ENCODE data around the gene NPHP4. TPM values are rescaled to one million over a fixed set of nuclear protein-coding genes. Genes with fewer than 3 reads are reported as not detected.

NPHP4 gene
- total RNA-seq, 1 experiment from 2014 or later, result 18.8 TPM

DNA sequence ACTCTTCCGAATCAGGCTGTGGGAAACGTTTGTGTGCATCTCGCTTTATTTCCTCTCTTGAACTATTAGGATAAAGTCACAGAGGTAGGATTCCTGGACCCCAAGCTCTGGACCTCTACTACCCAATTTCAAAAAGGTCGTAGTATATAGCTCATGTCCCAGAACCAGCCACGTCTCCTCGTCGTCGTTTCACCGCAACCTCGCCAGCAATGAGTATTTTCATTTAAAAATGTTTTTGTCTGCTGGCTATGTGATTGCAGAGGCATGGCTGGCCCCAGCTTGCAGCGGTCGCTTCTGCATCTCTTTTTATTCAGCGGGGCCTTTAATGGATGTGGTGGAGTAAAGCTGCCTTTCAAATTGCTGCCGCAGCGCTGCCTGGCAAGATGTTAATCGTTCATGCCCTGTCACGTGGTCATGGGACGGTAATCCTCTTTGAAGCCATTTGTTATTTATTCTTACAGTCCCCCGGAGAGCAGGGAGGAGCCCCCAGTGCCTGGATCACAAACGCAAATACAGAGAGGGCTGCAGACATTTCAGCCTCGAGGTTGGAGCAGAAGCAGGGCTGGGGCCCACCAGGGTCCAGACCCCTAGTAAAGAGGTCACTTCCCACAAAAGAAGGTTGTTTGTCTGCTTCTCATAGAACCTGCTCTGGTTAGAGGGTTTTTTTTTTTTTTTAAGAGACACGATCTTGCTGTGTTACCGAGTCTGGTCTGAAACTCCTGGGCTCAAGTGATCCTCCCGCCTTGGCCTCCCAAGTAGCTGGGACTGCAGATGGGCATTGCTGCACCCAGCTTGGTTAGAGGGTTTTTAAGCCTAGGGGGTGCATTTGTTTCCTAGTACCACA lies 11.6 kb upstream of the NPHP4 start:
- H3K4me1 ChIP-seq (ENCODE audit: insufficient read depth, low read length), result no peaks in the 10 kb centered on the region
- no peak overlapping the region for H3K9ac ChIP-seq (ENCODE audit: low read length)
- DNase-seq (no peak), ATAC-seq (no peak)
- no peaks in the 10 kb centered on the region for H3K9me3 ChIP-seq (ENCODE audit: low read length)
- no peaks in the 10 kb centered on the region for H3K79me2 ChIP-seq (ENCODE audit: low read length)
- TF ChIP-seq EZH2phosphoT487 (IDR thresholded peaks at IDR 0.05; ENCODE audit: borderline replicate concordance, low read length), result no peak
- H2AFZ ChIP-seq (ENCODE audit: low read length), result no peak overlapping the region
- ChIA-PET POLR2A (ENCODE audit: unreplicated experiment) (no interaction called here), CTCF (no interaction called here)
- H3F3A ChIP-seq (ENCODE audit: low read length, unreplicated experiment), result no peaks in the 10 kb centered on the region
- H4K20me1 ChIP-seq (ENCODE audit: low read length), result 0 out of 2 replicates have a peak, but pooled peaks cover 3% of the 10 kb centered on the region
- no TSS peak for BruUV-seq (replicated peaks)
- H3K9me2 ChIP-seq (replicated peaks; ENCODE audit: low read length), result no peaks in the 10 kb centered on the region
- H3K4me2 ChIP-seq (ENCODE audit: low read length), result no peak overlapping the region
- H3K4me3 ChIP-seq (ENCODE audit: low read length), result no peak overlapping the region
- intact Hi-C loops (cut with micrococcal nuclease), result no loop called here
- H3K27ac ChIP-seq (ENCODE audit: low read length), result no peak overlapping the region
- H3K27me3 ChIP-seq (ENCODE audit: low read length), result no peaks in the 10 kb centered on the region
- no peaks in the 10 kb centered on the region for H3K36me3 ChIP-seq (ENCODE audit: low read depth, low read length)

DNA sequence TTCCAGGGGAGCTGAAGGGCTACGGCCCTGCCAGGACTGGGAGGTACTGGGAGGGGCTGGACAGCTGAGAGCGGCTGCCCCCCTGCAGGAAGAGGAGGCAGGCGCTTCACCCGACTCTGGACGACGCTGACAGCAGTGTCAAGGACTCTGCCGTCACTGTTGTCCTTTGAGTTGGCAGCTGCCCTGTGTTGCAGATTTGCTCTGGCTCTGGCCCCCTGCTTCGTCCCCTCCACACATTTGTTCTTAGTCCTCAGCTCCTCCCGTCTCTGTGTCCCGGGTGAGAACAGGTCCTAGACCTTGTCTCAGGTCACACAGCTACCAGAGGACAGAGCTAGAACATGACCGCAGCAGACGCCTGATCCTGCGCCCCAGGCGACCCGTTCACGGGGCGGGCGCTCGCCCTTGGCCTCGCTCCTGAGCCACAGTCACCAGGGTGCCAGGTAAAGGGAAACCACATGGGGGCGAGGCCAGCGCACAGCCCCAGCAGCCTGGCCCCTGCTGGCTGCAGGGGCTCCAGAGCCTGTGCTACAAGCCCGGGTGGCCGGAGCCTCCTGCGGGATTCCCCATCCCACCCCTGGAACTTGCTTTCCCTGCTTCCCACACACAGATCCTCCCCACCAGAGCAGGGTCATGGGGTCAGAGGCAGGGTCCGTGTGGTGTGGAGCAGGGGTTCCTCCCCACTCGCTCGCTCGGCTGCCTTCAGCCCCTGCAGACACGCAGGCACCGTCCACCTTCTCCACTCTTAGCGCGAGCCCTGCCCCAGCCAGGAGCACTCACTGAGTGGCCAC lies 10.7 kb upstream of the NPHP4 start:
- intact Hi-C loops (cut with micrococcal nuclease), result no loop called here
- TF ChIP-seq EZH2phosphoT487 (IDR thresholded peaks at IDR 0.05; ENCODE audit: borderline replicate concordance, low read length), result no peak
- TF ChIP-seq, protein P1, sequence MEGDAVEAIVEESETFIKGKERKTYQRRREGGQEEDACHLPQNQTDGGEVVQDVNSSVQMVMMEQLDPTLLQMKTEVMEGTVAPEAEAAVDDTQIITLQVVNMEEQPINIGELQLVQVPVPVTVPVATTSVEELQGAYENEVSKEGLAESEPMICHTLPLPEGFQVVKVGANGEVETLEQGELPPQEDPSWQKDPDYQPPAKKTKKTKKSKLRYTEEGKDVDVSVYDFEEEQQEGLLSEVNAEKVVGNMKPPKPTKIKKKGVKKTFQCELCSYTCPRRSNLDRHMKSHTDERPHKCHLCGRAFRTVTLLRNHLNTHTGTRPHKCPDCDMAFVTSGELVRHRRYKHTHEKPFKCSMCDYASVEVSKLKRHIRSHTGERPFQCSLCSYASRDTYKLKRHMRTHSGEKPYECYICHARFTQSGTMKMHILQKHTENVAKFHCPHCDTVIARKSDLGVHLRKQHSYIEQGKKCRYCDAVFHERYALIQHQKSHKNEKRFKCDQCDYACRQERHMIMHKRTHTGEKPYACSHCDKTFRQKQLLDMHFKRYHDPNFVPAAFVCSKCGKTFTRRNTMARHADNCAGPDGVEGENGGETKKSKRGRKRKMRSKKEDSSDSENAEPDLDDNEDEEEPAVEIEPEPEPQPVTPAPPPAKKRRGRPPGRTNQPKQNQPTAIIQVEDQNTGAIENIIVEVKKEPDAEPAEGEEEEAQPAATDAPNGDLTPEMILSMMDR (conservative IDR thresholded peaks at IDR 0.05; ENCODE audit: low read depth, low read length), result no peak
- TF ChIP-seq EZH2 (IDR thresholded peaks at IDR 0.05; ENCODE audit: low read length, unreplicated experiment), result no peak
- POLR2A ChIA-PET (ENCODE audit: unreplicated experiment), result no interaction called here

DNA sequence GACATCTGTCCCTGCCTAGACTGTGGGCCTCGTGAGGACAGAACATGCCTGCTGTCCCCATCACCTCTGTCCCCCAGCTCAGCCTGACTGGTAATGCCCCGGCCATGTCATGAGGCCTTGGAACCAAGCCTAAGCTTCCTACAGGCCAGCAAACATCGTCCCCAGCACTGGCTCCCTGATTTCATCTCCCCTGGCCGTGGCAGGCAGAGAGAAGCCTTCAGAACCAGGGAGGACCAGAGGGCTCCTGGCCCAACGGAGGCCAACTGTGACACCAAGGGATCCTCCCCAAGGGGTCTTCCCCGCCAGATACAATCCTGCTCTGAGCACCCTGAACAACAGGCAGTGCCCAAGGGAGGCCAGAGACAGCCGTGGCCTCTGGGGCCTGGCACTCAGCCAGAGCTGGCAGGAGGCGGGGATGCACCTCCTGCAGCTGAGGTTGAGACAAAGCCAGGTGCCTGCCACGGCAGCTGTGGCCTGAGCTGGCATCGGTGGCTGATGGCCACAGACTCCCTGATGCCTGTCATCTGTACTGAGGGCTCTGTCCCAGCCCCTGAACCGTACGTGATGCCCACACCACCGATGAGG lies 9.9 kb upstream of the NPHP4 start:
- BruUV-seq (replicated peaks), result no TSS peak
- intact Hi-C loops (cut with micrococcal nuclease), result no loop called here
- peak; percentile 45 for ATAC-seq
- Histone ChIP-seq H3K4me3 (ENCODE audit: low read length) (no peak overlapping the region), H3K36me3 (ENCODE audit: low read depth, low read length) (no peaks in the 10 kb centered on the region), H3K9me2 (replicated peaks; ENCODE audit: low read length) (no peaks in the 10 kb centered on the region), H3K79me2 (ENCODE audit: low read length) (no peaks in the 10 kb centered on the region), H4K20me1 (ENCODE audit: low read length) (0 out of 2 replicates have a peak, but pooled peaks cover 3% of the 10 kb centered on the region), H3K9me3 (ENCODE audit: low read length) (no peaks in the 10 kb centered on the region), H3K27ac (ENCODE audit: low read length) (no peak overlapping the region), H3K4me1 (ENCODE audit: insufficient read depth, low read length) (no peaks in the 10 kb centered on the region), H3K9ac (ENCODE audit: low read length) (no peak overlapping the region), H3F3A (ENCODE audit: low read length, unreplicated experiment) (no peaks in the 10 kb centered on the region), H3K27me3 (ENCODE audit: low read length) (no peaks in the 10 kb centered on the region), H3K4me2 (ENCODE audit: low read length) (no peak overlapping the region), H2AFZ (ENCODE audit: low read length) (no peak overlapping the region)
- ChIA-PET POLR2A (ENCODE audit: unreplicated experiment) (no interaction called here), CTCF (no interaction called here)
- TF ChIP-seq EZH2 (IDR thresholded peaks at IDR 0.05; ENCODE audit: low read length, unreplicated experiment) (no peak), EZH2phosphoT487 (IDR thresholded peaks at IDR 0.05; ENCODE audit: borderline replicate concordance, low read length) (no peak)
- TF ChIP-seq, protein P1 (conservative IDR thresholded peaks at IDR 0.05; ENCODE audit: low read depth, low read length), result no peak
- peak; percentile 45 for DNase-seq

More for the DNA sequence above, 10.7 kb upstream of the NPHP4 start:
- Histone ChIP-seq H3K9ac (ENCODE audit: low read length) (no peak overlapping the region), H3K4me3 (ENCODE audit: low read length) (no peak overlapping the region), H3K9me3 (ENCODE audit: low read length) (no peaks in the 10 kb centered on the region), H3K79me2 (ENCODE audit: low read length) (no peaks in the 10 kb centered on the region), H3K9me2 (replicated peaks; ENCODE audit: low read length) (no peaks in the 10 kb centered on the region), H2AFZ (ENCODE audit: low read length) (no peak overlapping the region), H3K36me3 (ENCODE audit: low read depth, low read length) (no peaks in the 10 kb centered on the region), H3K4me1 (ENCODE audit: insufficient read depth, low read length) (no peaks in the 10 kb centered on the region), H4K20me1 (ENCODE audit: low read length) (0 out of 2 replicates have a peak, but pooled peaks cover 3% of the 10 kb centered on the region), H3F3A (ENCODE audit: low read length, unreplicated experiment) (no peaks in the 10 kb centered on the region), H3K27ac (ENCODE audit: low read length) (no peak overlapping the region), H3K27me3 (ENCODE audit: low read length) (no peaks in the 10 kb centered on the region), H3K4me2 (ENCODE audit: low read length) (no peak overlapping the region)
- BruUV-seq (replicated peaks), result no TSS peak
- CTCF ChIA-PET, result no interaction called here
- no peak for ATAC-seq
- DNase-seq, result no peak
